HEK293T (cell line): ENCODE data around the gene GPS1.

Experiments
- ARNT ChIP-seq: fragments of 450-650 bp; IDR thresholded peaks from 2 replicates; pipeline ENCODE4 v1.6.1; 2017; ENCODE audit warnings: mild to moderate bottlenecking
- BHLHE40 ChIP-seq: fragments of 450-650 bp; IDR thresholded peaks from 2 replicates; pipeline ENCODE4 v1.6.1; 2016; ENCODE audit warnings: mild to moderate bottlenecking, moderate library complexity, borderline replicate concordance
- ELF4 ChIP-seq: fragments of 450-650 bp; IDR thresholded peaks from 2 replicates; pipeline ENCODE4 v1.6.1; 2017; ENCODE audit warnings: antibody characterized with exemption
- FOXA1 ChIP-seq: fragments of 450-650 bp; IDR thresholded peaks from 2 replicates; pipeline ENCODE4 v1.6.1; 2016; ENCODE audit warnings: mild to moderate bottlenecking
- FOXK2 ChIP-seq: fragments of 450-650 bp; IDR thresholded peaks from 2 replicates; pipeline ENCODE4 v1.6.1; 2016; ENCODE audit warnings: mild to moderate bottlenecking
- FOXM1 ChIP-seq: fragments of 450-650 bp; IDR thresholded peaks from 2 replicates; pipeline ENCODE4 v1.6.1; 2017; ENCODE audit warnings: mild to moderate bottlenecking, borderline replicate concordance
- NFRKB ChIP-seq: fragments of 450-650 bp; IDR thresholded peaks from 2 replicates; pipeline ENCODE4 v1.6.1; 2016; ENCODE audit warnings: mild to moderate bottlenecking, moderate library complexity
- SP1 ChIP-seq: fragments of 450-650 bp; IDR thresholded peaks from 2 replicates; pipeline ENCODE4 v1.6.1; 2017
- SUZ12 ChIP-seq: fragments of 450-650 bp; IDR thresholded peaks from 2 replicates; pipeline ENCODE4 v1.6.1; 2016; ENCODE audit warnings: mild to moderate bottlenecking
- ZNF384 ChIP-seq: fragments of 450-650 bp; IDR thresholded peaks from 2 replicates; pipeline ENCODE4 v1.6.1; 2016

- TF ChIP-seq FOXM1 (no peak), SUZ12 (no peak), FOXA1 (no peak), ZNF384 (no peak), SP1 (no peak), ELF4 (no peak), BHLHE40 (no peak), NFRKB (no peak), FOXK2 (no peak), ARNT (no peak)
These were observed 39.4 kb upstream of the GPS1 start for GRCh38 chr17:82012261-82012639.
